ENCODE measurements around the gene TPSB2.
"Not testable (repeated sequence)": the region's sequence is repeated elsewhere in the genome, so short reads cannot be mapped to it uniquely, and the experiment has no call there.

DNA sequence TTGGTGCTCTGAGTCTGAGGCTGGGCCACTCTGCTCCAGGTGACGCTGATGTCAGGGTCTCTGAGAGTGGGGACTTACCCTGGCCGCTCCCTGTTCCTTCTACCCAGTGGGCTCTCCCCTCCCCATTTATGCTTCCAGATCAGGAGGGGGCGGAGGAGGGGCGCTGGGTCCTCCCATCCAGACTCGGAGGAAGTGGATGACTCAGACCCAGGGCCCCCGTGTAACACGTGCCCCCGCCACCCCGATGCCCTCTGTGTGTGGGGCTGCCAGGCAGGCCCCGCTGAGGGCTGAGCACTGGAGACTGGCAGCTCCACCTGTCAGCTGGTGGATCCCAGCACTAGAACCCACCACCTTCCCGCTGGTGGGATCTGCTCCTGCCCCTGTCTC lies at the start of gene TPSB2:
- not testable (repeated sequence) for TF ChIP-seq POLR2A (IDR thresholded peaks at IDR 0.05)
- TF ChIP-seq, protein P1, sequence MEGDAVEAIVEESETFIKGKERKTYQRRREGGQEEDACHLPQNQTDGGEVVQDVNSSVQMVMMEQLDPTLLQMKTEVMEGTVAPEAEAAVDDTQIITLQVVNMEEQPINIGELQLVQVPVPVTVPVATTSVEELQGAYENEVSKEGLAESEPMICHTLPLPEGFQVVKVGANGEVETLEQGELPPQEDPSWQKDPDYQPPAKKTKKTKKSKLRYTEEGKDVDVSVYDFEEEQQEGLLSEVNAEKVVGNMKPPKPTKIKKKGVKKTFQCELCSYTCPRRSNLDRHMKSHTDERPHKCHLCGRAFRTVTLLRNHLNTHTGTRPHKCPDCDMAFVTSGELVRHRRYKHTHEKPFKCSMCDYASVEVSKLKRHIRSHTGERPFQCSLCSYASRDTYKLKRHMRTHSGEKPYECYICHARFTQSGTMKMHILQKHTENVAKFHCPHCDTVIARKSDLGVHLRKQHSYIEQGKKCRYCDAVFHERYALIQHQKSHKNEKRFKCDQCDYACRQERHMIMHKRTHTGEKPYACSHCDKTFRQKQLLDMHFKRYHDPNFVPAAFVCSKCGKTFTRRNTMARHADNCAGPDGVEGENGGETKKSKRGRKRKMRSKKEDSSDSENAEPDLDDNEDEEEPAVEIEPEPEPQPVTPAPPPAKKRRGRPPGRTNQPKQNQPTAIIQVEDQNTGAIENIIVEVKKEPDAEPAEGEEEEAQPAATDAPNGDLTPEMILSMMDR (IDR thresholded peaks at IDR 0.05 in 8 of 11, conservative IDR thresholded peaks at IDR 0.05 in 3 of 11): not testable (repeated sequence)
